ENCODE measurements around the gene CXCL11. TPM values are rescaled to one million over a fixed set of nuclear protein-coding genes. Genes with fewer than 3 reads are reported as not detected.

Gene CXCL11
- polyA plus RNA-seq, 1 donor from 2014 or later = 0.33 TPM

DNA sequence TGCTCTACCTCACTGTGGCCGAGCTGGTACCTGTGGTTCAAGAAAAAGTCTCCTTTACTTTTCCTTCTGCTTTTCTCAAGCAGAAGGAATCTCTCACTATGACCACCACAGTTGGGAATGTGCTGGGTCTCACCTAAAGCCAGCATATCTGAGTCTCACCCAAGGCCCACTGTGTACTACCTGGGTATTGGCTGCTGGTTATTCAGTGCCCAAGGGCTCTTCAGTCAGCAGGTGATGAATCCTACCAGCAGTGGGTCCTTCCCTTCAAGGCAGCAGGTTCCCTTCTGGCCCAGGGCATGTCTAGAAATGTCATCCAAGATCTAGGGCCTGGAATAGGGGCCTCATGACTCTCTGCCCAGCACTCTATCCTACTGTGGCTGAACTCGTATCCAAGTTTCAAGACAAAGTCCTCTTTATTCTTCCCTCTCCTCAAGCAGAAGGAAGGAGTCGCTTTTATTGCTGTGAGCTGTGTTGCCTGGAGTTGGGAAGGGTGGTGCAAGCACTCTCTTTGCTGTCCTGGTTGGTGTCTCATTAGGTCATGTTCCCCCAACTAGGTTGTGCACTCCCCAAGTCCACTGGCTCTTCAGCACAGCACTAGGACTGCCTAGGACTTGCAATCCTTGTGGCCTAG, 18.7 kb downstream of the CXCL11 start:
- no peaks in the 10 kb centered on the region for H3K27me3 ChIP-seq (ENCODE audit: insufficient read depth, low read depth, low read length)
- H3K36me3 ChIP-seq (ENCODE audit: insufficient read depth, low read length) = no peaks in the 10 kb centered on the region
- TF ChIP-seq EZH2 (IDR thresholded peaks at IDR 0.05; ENCODE audit: borderline replicate concordance, insufficient read depth, low read length, poor library complexity, severe bottlenecking) = no peak
- no peak overlapping the region for H2AFZ ChIP-seq (ENCODE audit: low read depth, low read length)
- no peaks in the 10 kb centered on the region for H3K9me2 ChIP-seq (ENCODE audit: insufficient read depth, low read length)
- no peaks in the 10 kb centered on the region for H3K9me3 ChIP-seq (ENCODE audit: low read length)
- no peaks in the 10 kb centered on the region for H3F3A ChIP-seq (ENCODE audit: insufficient read depth, low read length, poor library complexity, severe bottlenecking)
- no peaks in the 10 kb centered on the region for H3K79me2 ChIP-seq (replicated peaks; ENCODE audit: insufficient read depth, low read length)
- no peak overlapping the region for H3K27ac ChIP-seq (ENCODE audit: low read length)
- no peak overlapping the region for H3K4me2 ChIP-seq (ENCODE audit: low read length)
- no peak overlapping the region for H3K4me3 ChIP-seq (ENCODE audit: low read length)
- H4K20me1 ChIP-seq (ENCODE audit: insufficient read depth) = no peaks in the 10 kb centered on the region
- no peak overlapping the region for H3K9ac ChIP-seq (ENCODE audit: low read length)

DNA sequence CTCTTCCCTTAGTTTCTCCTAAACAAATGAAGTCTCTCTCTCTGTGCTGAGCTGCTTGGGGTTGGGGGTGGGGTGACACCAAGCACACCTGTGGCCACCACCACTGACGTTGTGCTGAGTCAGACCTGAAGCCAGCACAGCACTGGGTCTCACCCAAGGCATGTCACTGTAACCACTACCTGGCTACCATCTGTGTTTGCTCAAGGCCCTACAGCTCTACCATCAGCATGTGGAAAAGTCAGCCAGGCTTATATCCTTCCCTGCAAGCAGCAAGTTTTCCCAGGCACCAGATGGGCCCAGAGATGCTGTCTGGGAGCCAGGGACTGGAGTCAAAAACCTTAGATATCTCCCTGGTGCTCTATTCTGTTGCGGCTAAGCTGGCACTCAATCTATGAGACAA, 19.5 kb downstream of the CXCL11 start:
- H3K9me3 ChIP-seq (ENCODE audit: low read length) = no peaks in the 10 kb centered on the region
- no peak overlapping the region for H3K4me3 ChIP-seq (ENCODE audit: low read length)
- no peaks in the 10 kb centered on the region for H3K27me3 ChIP-seq (ENCODE audit: insufficient read depth, low read depth, low read length)
- no peaks in the 10 kb centered on the region for H3K9me2 ChIP-seq (ENCODE audit: insufficient read depth, low read length)
- H3F3A ChIP-seq (ENCODE audit: insufficient read depth, low read length, poor library complexity, severe bottlenecking) = no peaks in the 10 kb centered on the region
- no peak overlapping the region for H3K27ac ChIP-seq (ENCODE audit: low read length)
- H3K36me3 ChIP-seq (ENCODE audit: insufficient read depth, low read length) = no peaks in the 10 kb centered on the region
- H3K79me2 ChIP-seq (replicated peaks; ENCODE audit: insufficient read depth, low read length) = no peaks in the 10 kb centered on the region
- H4K20me1 ChIP-seq (ENCODE audit: insufficient read depth) = no peaks in the 10 kb centered on the region
- no peak overlapping the region for H2AFZ ChIP-seq (ENCODE audit: low read depth, low read length)
- no peak overlapping the region for H3K9ac ChIP-seq (ENCODE audit: low read length)
- H3K4me2 ChIP-seq (ENCODE audit: low read length) = no peak overlapping the region
- TF ChIP-seq, protein P1, sequence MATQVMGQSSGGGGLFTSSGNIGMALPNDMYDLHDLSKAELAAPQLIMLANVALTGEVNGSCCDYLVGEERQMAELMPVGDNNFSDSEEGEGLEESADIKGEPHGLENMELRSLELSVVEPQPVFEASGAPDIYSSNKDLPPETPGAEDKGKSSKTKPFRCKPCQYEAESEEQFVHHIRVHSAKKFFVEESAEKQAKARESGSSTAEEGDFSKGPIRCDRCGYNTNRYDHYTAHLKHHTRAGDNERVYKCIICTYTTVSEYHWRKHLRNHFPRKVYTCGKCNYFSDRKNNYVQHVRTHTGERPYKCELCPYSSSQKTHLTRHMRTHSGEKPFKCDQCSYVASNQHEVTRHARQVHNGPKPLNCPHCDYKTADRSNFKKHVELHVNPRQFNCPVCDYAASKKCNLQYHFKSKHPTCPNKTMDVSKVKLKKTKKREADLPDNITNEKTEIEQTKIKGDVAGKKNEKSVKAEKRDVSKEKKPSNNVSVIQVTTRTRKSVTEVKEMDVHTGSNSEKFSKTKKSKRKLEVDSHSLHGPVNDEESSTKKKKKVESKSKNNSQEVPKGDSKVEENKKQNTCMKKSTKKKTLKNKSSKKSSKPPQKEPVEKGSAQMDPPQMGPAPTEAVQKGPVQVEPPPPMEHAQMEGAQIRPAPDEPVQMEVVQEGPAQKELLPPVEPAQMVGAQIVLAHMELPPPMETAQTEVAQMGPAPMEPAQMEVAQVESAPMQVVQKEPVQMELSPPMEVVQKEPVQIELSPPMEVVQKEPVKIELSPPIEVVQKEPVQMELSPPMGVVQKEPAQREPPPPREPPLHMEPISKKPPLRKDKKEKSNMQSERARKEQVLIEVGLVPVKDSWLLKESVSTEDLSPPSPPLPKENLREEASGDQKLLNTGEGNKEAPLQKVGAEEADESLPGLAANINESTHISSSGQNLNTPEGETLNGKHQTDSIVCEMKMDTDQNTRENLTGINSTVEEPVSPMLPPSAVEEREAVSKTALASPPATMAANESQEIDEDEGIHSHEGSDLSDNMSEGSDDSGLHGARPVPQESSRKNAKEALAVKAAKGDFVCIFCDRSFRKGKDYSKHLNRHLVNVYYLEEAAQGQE (IDR thresholded peaks at IDR 0.05; ENCODE audit: borderline replicate concordance) = no peak
- TF ChIP-seq TAF1 (IDR thresholded peaks at IDR 0.05; ENCODE audit: low read depth) (no peak), RAD21 (conservative IDR thresholded peaks at IDR 0.05) (no peak), SMC3 (conservative IDR thresholded peaks at IDR 0.05; ENCODE audit: poor library complexity) (no peak), EP300 (conservative IDR thresholded peaks at IDR 0.05; ENCODE audit: poor library complexity, severe bottlenecking) (no peak), POLR2AphosphoS5 (IDR thresholded peaks at IDR 0.05) (no peak), MXI1 (conservative IDR thresholded peaks at IDR 0.05; ENCODE audit: poor library complexity, severe bottlenecking) (no peak), EZH2 (IDR thresholded peaks at IDR 0.05; ENCODE audit: borderline replicate concordance, insufficient read depth, low read length, poor library complexity, severe bottlenecking) (no peak)
- TF ChIP-seq, protein P2, sequence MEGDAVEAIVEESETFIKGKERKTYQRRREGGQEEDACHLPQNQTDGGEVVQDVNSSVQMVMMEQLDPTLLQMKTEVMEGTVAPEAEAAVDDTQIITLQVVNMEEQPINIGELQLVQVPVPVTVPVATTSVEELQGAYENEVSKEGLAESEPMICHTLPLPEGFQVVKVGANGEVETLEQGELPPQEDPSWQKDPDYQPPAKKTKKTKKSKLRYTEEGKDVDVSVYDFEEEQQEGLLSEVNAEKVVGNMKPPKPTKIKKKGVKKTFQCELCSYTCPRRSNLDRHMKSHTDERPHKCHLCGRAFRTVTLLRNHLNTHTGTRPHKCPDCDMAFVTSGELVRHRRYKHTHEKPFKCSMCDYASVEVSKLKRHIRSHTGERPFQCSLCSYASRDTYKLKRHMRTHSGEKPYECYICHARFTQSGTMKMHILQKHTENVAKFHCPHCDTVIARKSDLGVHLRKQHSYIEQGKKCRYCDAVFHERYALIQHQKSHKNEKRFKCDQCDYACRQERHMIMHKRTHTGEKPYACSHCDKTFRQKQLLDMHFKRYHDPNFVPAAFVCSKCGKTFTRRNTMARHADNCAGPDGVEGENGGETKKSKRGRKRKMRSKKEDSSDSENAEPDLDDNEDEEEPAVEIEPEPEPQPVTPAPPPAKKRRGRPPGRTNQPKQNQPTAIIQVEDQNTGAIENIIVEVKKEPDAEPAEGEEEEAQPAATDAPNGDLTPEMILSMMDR (IDR thresholded peaks at IDR 0.05; ENCODE audit: poor library complexity, severe bottlenecking) = no peak
